Ishikawa (cell line): Measurements from ENCODE around the gene AKNA.
A peak's percentile ranks its signal among the peaks of the same experiment; 100 is the strongest.

Experiments
- CEBPB ChIP-seq: IDR thresholded peaks from 2 replicates; pipeline ENCODE4 v1.6.1; 2012
- CREB1 ChIP-seq: IDR thresholded peaks from 2 replicates; pipeline ENCODE4 v1.6.1; 2012; ENCODE audit warnings: low read depth
- EGR1 ChIP-seq: IDR thresholded peaks from 2 replicates; pipeline ENCODE4 v1.6.1; 2012
- EP300 ChIP-seq: IDR thresholded peaks from 2 replicates; pipeline ENCODE4 v1.6.1; 2012; ENCODE audit warnings: borderline replicate concordance
- FOXM1 ChIP-seq: IDR thresholded peaks from 2 replicates; pipeline ENCODE4 v1.6.1; 2012; ENCODE audit warnings: low read depth, borderline replicate concordance
- MAX ChIP-seq: IDR thresholded peaks from 2 replicates; pipeline ENCODE4 v1.6.1; 2012
- NFIC ChIP-seq: IDR thresholded peaks from 2 replicates; pipeline ENCODE4 v1.6.1; 2012
- RAD21 ChIP-seq: IDR thresholded peaks from 2 replicates; pipeline ENCODE4 v1.6.1; 2012; ENCODE audit warnings: low read depth
- REST ChIP-seq: IDR thresholded peaks from 2 replicates; pipeline ENCODE4 v1.6.1; 2012; ENCODE audit warnings: low read depth, mild to moderate bottlenecking
- TAF1 ChIP-seq: IDR thresholded peaks from 2 replicates; pipeline ENCODE4 v1.6.1; 2012; ENCODE audit warnings: low read depth, mild to moderate bottlenecking
- TCF12 ChIP-seq: IDR thresholded peaks from 2 replicates; pipeline ENCODE4 v1.6.1; 2012; ENCODE audit warnings: low read depth
- TEAD4 ChIP-seq: IDR thresholded peaks from 2 replicates; pipeline ENCODE4 v1.6.1; 2012
- USF1 ChIP-seq: IDR thresholded peaks from 2 replicates; pipeline ENCODE4 v1.6.1; 2012
- YY1 ChIP-seq: IDR thresholded peaks from 2 replicates; pipeline ENCODE4 v1.6.1; 2012; ENCODE audit warnings: low read depth
- ZBTB7A ChIP-seq: IDR thresholded peaks from 2 replicates; pipeline ENCODE4 v1.6.1; 2012; ENCODE audit warnings: low read depth

The AKNA gene

GRCh38 chr9:114357911-114358328 lies 29.9 kb downstream of the AKNA start:
- TF ChIP-seq ZBTB7A (no peak), EP300 (no peak), CEBPB (no peak), YY1 (no peak), FOXM1 (no peak), NFIC (no peak), TAF1 (no peak)

- TF ChIP-seq NFIC (no peak), FOXM1 (no peak), CREB1 (no peak), TEAD4 (no peak), TAF1 (no peak)
Observed at GRCh38 chr9:114357360-114357759, 30.4 kb downstream of the AKNA start.

GRCh38 chr9:114356792-114357191 lies 31.0 kb downstream of the AKNA start:
- TF ChIP-seq TEAD4, result peak; percentile 59
- TF ChIP-seq TCF12, result peak; percentile 62
- no peak for TF ChIP-seq CEBPB
- TF ChIP-seq TAF1, result no peak
- no peak for TF ChIP-seq CREB1
- no peak for TF ChIP-seq USF1
- peak; percentile 57; the same call in 1 of the 2 replicates for TF ChIP-seq EP300
- peak; percentile 89 for TF ChIP-seq NFIC
- 0 out of 2 replicates have a peak, but pooled peaks have one; percentile 10 for TF ChIP-seq YY1

GRCh38 chr9:114355821-114356220 lies 32.0 kb downstream of the AKNA start:
- no peak for TF ChIP-seq ZBTB7A

- TF ChIP-seq NFIC, result no peak
Observed at GRCh38 chr9:114351932-114352331, 35.9 kb downstream of the AKNA start.

GRCh38 chr9:114350636-114351401 lies 37.0 kb downstream of the AKNA start:
- TF ChIP-seq FOXM1 (no peak), USF1 (no peak), RAD21 (no peak)

- TF ChIP-seq REST (no peak), YY1 (no peak), MAX (no peak), EP300 (no peak), RAD21 (no peak), NFIC (no peak), EGR1 (no peak), TEAD4 (no peak), TAF1 (no peak)
Observed at GRCh38 chr9:114349713-114350480, 37.9 kb downstream of the AKNA start.

- no peak for TF ChIP-seq CREB1
- TF ChIP-seq CEBPB, result no peak
- peak; percentile 19; the same call in 1 of the 2 replicates for TF ChIP-seq NFIC
- peak; percentile 59; the same call in 1 of the 2 replicates for TF ChIP-seq MAX
- 0 out of 2 replicates have a peak, but pooled peaks have one; percentile 30 for TF ChIP-seq TCF12
- no peak for TF ChIP-seq TAF1
- TF ChIP-seq RAD21, result no peak
- no peak for TF ChIP-seq REST
- peak; percentile 80 for TF ChIP-seq EGR1
- no peak for TF ChIP-seq EP300
- TF ChIP-seq YY1, result no peak
- peak; percentile 48 for TF ChIP-seq ZBTB7A
- TF ChIP-seq TEAD4, result no peak
- no peak for TF ChIP-seq FOXM1
- 0 out of 2 replicates have a peak, but pooled peaks have one; percentile 3 for TF ChIP-seq USF1
Observed at GRCh38 chr9:114348906-114349482, 38.8 kb downstream of the AKNA start.
